ENCODE results near the gene KDM6A. TPM values are rescaled to one million over a fixed set of nuclear protein-coding genes. Genes with fewer than 3 reads are reported as not detected.

The KDM6A gene
- total and polyA plus RNA-seq, 2 donors (not counting 3 experiments of a cell fraction or from before 2014, with no cell fraction given), result 9.0 to 20.6 TPM

DNA sequence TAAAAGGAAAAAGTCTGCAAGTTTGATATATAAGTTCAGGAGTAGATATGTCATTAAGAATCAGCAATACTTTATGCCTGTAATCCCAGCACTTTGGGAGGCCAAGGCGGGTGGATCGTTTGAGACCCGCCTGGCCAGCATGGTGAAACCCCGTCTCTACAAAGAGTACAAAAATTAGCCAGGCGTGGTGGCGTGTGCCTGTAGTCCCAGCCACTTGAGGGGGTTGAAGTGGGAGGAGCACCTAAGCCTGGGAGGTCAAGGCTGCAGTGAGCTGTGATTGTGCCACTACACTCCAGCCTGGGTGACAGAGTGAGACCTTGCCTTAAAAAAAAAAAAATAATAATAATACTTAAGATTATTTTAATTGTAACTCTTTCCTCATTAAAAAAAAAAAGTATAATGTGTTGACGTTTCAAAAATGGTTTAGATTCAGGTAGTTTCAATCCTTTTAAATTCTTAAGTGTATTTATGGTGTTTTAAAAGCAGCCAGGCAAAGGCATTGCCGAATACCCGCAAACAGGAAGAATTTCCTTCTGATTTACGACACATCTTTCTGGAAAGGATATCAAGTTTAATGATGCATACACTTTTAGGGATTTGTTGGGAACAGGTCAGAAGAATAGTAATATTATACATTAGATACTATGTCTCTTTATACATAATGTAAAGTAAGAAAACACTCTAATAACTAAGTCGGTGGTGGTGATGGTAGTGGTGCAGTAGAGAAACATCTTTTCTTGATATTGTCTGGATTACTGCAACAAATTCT lies 80.9 kb downstream of the KDM6A start:
- H3K4me2 ChIP-seq (ENCODE audit: insufficient read depth, low read length), result peak overlapping the region; percentile 17
- TF ChIP-seq GATA2 (IDR thresholded peaks at IDR 0.05; ENCODE audit: insufficient read depth, insufficient read length, low read depth, low read length) (no peak), JUN (IDR thresholded peaks at IDR 0.05; ENCODE audit: borderline replicate concordance, insufficient read depth, insufficient read length, low read depth) (no peak), POLR2AphosphoS5 (IDR thresholded peaks at IDR 0.05; ENCODE audit: insufficient read depth, low read depth, low read length) (no peak), MYC (IDR thresholded peaks at IDR 0.05; ENCODE audit: low read depth, low read length) (no peak), FOS (IDR thresholded peaks at IDR 0.05; ENCODE audit: borderline replicate concordance, insufficient read depth, low read length) (no peak), EZH2 (IDR thresholded peaks at IDR 0.05; ENCODE audit: borderline replicate concordance, low read depth, low read length, severe bottlenecking) (no peak), POLR2A (IDR thresholded peaks at IDR 0.05; ENCODE audit: low read depth, low read length) (no peak)
- TF ChIP-seq, protein P1, sequence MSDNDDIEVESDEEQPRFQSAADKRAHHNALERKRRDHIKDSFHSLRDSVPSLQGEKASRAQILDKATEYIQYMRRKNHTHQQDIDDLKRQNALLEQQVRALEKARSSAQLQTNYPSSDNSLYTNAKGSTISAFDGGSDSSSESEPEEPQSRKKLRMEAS (IDR thresholded peaks at IDR 0.05; ENCODE audit: insufficient read depth, insufficient read length), result no peak
- TF ChIP-seq, protein P2, sequence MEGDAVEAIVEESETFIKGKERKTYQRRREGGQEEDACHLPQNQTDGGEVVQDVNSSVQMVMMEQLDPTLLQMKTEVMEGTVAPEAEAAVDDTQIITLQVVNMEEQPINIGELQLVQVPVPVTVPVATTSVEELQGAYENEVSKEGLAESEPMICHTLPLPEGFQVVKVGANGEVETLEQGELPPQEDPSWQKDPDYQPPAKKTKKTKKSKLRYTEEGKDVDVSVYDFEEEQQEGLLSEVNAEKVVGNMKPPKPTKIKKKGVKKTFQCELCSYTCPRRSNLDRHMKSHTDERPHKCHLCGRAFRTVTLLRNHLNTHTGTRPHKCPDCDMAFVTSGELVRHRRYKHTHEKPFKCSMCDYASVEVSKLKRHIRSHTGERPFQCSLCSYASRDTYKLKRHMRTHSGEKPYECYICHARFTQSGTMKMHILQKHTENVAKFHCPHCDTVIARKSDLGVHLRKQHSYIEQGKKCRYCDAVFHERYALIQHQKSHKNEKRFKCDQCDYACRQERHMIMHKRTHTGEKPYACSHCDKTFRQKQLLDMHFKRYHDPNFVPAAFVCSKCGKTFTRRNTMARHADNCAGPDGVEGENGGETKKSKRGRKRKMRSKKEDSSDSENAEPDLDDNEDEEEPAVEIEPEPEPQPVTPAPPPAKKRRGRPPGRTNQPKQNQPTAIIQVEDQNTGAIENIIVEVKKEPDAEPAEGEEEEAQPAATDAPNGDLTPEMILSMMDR (IDR thresholded peaks at IDR 0.05; ENCODE audit: extremely low read depth in 1 of 2, insufficient read depth in 1 of 2, low read depth in 1 of 2, low read length in 2 of 2), result no peak
- no peaks in the 10 kb centered on the region for H4K20me1 ChIP-seq (replicated peaks; ENCODE audit: control insufficient read depth, extremely low read depth, insufficient read depth, low read length)
- H3K9ac ChIP-seq (replicated peaks; ENCODE audit: extremely low read depth, insufficient read depth, low read length), result no peak overlapping the region
- no peaks in the 10 kb centered on the region for H3K9me3 ChIP-seq (replicated peaks; ENCODE audit: control insufficient read depth, insufficient read depth, low read length)
- FAIRE-seq (no peak), DNase-seq (ENCODE audit: low read depth, low spot score) (no peak)
- POLR2A ChIA-PET, result no interaction called here
- H2AFZ ChIP-seq (ENCODE audit: low read depth, low read length), result no peak overlapping the region
- intact Hi-C loops (cut with micrococcal nuclease), result no loop called here
- no peaks in the 10 kb centered on the region for H3K27me3 ChIP-seq (ENCODE audit: control insufficient read depth in 2 of 2, insufficient read depth in 2 of 2, low read length in 2 of 2)
- no peak overlapping the region for H3K27ac ChIP-seq (ENCODE audit: insufficient read depth, low read depth, low read length)
- H3K4me1 ChIP-seq (ENCODE audit: control insufficient read depth, extremely low read depth, insufficient read depth, low read length), result peaks cover 14% of the 10 kb centered on the region
- H3K36me3 ChIP-seq (ENCODE audit: control insufficient read depth in 2 of 2, extremely low read depth in 1 of 2, insufficient read depth in 2 of 2, low read length in 2 of 2), result no peaks in the 10 kb centered on the region
- dilution Hi-C loops (cut with MboI; ENCODE audit: extremely low pct_ligation_motif_present, low sequenced_read_pairs), result no loop called here
- BruUV-seq (replicated peaks), result no TSS peak
- peaks cover 48% of the 10 kb centered on the region for H3K79me2 ChIP-seq (ENCODE audit: control insufficient read depth, insufficient read depth, low read length)
- CTCF ChIA-PET, result interaction anchor here (1.0 kb wide), 2 partner anchors 12 to 116 kb away, joined by 3 read pairs; no protein-coding TSS in a partner anchor
- no peaks in the 10 kb centered on the region for H3K9me1 ChIP-seq (replicated peaks; ENCODE audit: control insufficient read depth, extremely low read depth, insufficient read depth, low read length)
- no peak overlapping the region for H3K4me3 ChIP-seq (replicated peaks in 1 of 3; ENCODE audit: insufficient read depth in 1 of 3, low read depth in 1 of 3, low read length in 3 of 3)
